CD4-positive, alpha-beta memory T cell (primary cell): Measurements from ENCODE around the gene NFAT5. TPM values are rescaled to one million over a fixed set of nuclear protein-coding genes. Genes with fewer than 3 reads are reported as not detected.
"Not testable (repeated sequence)": the region's sequence is repeated elsewhere in the genome, so short reads cannot be mapped to it uniquely, and the experiment has no call there.

Experiments used
- CTCF ChIA-PET: fragments of 350-600 bp; sonication (Branson Sonifier 250); formaldehyde crosslinking; loops from one replicate; lab custom pipeline; 2021; ENCODE audit warnings: inconsistent platforms; ENCODE audit not compliant: partially characterized antibody; lab: Charles Lee
- POLR2A ChIA-PET: fragments of 350-600 bp; sonication (Branson Sonifier 250); formaldehyde crosslinking; loops from one replicate; lab custom pipeline; 2021; ENCODE audit not compliant: partially characterized antibody; lab: Charles Lee
- DNase-seq, 5 donors: peaks; one replicate each; pipeline versions ENCODE4 v3.0.0 to v3.0.0-alpha.2; 2020 to 2022; ENCODE audit warnings: mixed read lengths in 1 of 5
- H3K27ac ChIP-seq: one replicate; pipeline ENCODE4 v1.7.0; 2013; ENCODE audit warnings: low read depth, low read length
- H3K27me3 ChIP-seq: 2 replicates; pipeline ENCODE4 v1.7.0; 2013; ENCODE audit warnings: mild to moderate bottlenecking, low read length, moderate library complexity; ENCODE audit not compliant: insufficient read depth
- H3K36me3 ChIP-seq: 2 replicates; pipeline ENCODE4 v1.7.0; 2013; ENCODE audit warnings: mild to moderate bottlenecking, low read length, moderate library complexity; ENCODE audit not compliant: insufficient read depth
- H3K4me1 ChIP-seq: 2 replicates; pipeline ENCODE4 v1.7.0; 2013; ENCODE audit warnings: mild to moderate bottlenecking, low read length, moderate library complexity; ENCODE audit not compliant: insufficient read depth
- H3K4me3 ChIP-seq, 2 donors: one replicate each; pipeline ENCODE4 v1.7.0; 2013; ENCODE audit warnings: low read length in 2 of 2, mild to moderate bottlenecking in 1 of 2
- H3K9me3 ChIP-seq, 2 donors: one replicate each; pipeline ENCODE4 v1.7.0; 2013; ENCODE audit warnings: low read length in 2 of 2, control low read depth in 1 of 2; ENCODE audit not compliant: control insufficient read depth in 1 of 2
- H3K27ac Mint-ChIP-seq, 7 donors: one replicate each; pipeline ENCODE4 v1.8.0; 2020 to 2021; ENCODE audit warnings: mixed read lengths in 7 of 7, mild to moderate bottlenecking in 6 of 7, inconsistent platforms in 3 of 7, moderate library complexity in 3 of 7
- H3K27me3 Mint-ChIP-seq, 2 donors: one replicate each; pipeline ENCODE4 v1.8.0; 2020 to 2021; ENCODE audit warnings: mixed read lengths in 2 of 2
- H3K36me3 Mint-ChIP-seq, 2 donors: one replicate each; pipeline ENCODE4 v1.8.0; 2020 to 2021; ENCODE audit warnings: mixed read lengths in 2 of 2, inconsistent platforms in 1 of 2, mild to moderate bottlenecking in 1 of 2
- H3K4me1 Mint-ChIP-seq, 4 donors: one replicate each; pipeline ENCODE4 v1.8.0; 2020 to 2021; ENCODE audit warnings: mixed read lengths in 4 of 4, mild to moderate bottlenecking in 1 of 4
- H3K4me3 Mint-ChIP-seq, 8 donors: one replicate each; pipeline ENCODE4 v1.8.0; 2020 to 2021; ENCODE audit warnings: mixed read lengths in 8 of 8, mild to moderate bottlenecking in 7 of 8, moderate library complexity in 6 of 8, inconsistent platforms in 3 of 8
- H3K9me3 Mint-ChIP-seq, 8 donors: one replicate each; pipeline ENCODE4 v1.8.0; 2020 to 2021; ENCODE audit warnings: mixed read lengths in 8 of 8, mild to moderate bottlenecking in 5 of 8, inconsistent platforms in 3 of 8, moderate library complexity in 1 of 8
- intact Hi-C: fragments of 100-400 bp; cut with micrococcal nuclease; formaldehyde crosslinking; loops from one replicate; pipeline ENCODE4 v1.15.1; 2023
- polyA plus RNA-seq, 2 donors: library from polyadenylated mRNA; unstranded; fragments of 300-500 nt; fragmentation: Illumina TruSeq; gene quantifications; one replicate each; pipeline ENCODE4 v1.2.3, GENCODE V29; 2021
- total RNA-seq, 2 experiments: library from RNA; stranded (reverse); gene quantifications; one replicate each; pipeline ENCODE4 v1.2.3, GENCODE V29; 2021

The NFAT5 gene
- total RNA-seq (10 to 100 TPM; 29.2 to 35.6 TPM), polyA plus RNA-seq (1 to 10 TPM; 1.8 to 8.3 TPM)

- H3K27ac ChIP-seq = peak within 1 kb of the TSS; percentile 91
- H3K9me3 ChIP-seq = no peaks in the 10 kb centered on the region
- ChIA-PET POLR2A (interaction anchor here (0.5 to 2.9 kb wide), 10 partner anchors 14 to 433 kb away, joined by 3 to 17 read pairs (median 4); partner anchors contain the start of genes CHTF8, CYB5B and UTP4), CTCF (interaction anchor here (1.1 kb wide), 1 partner anchor 9 kb away, joined by 3 read pairs; no protein-coding TSS in a partner anchor)
- Mint-ChIP-seq H3K27ac (peak within 1 kb of the TSS; percentile 94 to 99 (median 97)), H3K27me3 (no peaks in the 10 kb centered on the region), H3K4me3 (peak within 1 kb of the TSS; percentile 92 to 99 (median 98)), H3K4me1 (peaks cover 28 to 58% (median 37%) of the 10 kb centered on the region in 4 donors), H3K9me3 (no peaks in the 10 kb centered on the region), H3K36me3 (peaks cover 0 to 20% of the 10 kb centered on the region in 2 donors)
- peaks cover 43% of the 10 kb centered on the region for H3K4me1 ChIP-seq
- DNase-seq = peak; percentile 82 to 99 (median 92)
- no peaks in the 10 kb centered on the region for H3K27me3 ChIP-seq
- intact Hi-C loops = loop anchor here (1.0 to 2.0 kb wide), 4 partner anchors 71 to 255 kb away; partner anchors contain the start of genes COG8, NIP7, TERF2 and VPS4A
- H3K4me3 ChIP-seq = peak within 1 kb of the TSS; percentile 92
- H3K36me3 ChIP-seq = no peaks in the 10 kb centered on the region
Measured at GRCh38 chr16:69565671-69566239, at the start of gene NFAT5. NFAT5 (plus strand) TSS chr16:69565966; CDS start chr16:69566302, 336 bp downstream.

GRCh38 chr16:69517914-69518313, 47.9 kb upstream of the NFAT5 start:
- H3K4me1 Mint-ChIP-seq, H3K27ac ChIP-seq, H3K9me3 Mint-ChIP-seq, H3K27me3 ChIP-seq, H3K36me3 ChIP-seq, H3K4me1 ChIP-seq, H3K4me3 ChIP-seq, H3K9me3 ChIP-seq, H3K27me3 Mint-ChIP-seq, H3K27ac Mint-ChIP-seq, CTCF ChIA-PET, DNase-seq, POLR2A ChIA-PET, intact Hi-C loops, H3K36me3 Mint-ChIP-seq, H3K4me3 Mint-ChIP-seq: not testable (repeated sequence)

- CTCF ChIA-PET = interaction anchor here (0.6 to 1.1 kb wide), 2 partner anchors 24 to 125 kb away, joined by 3 read pairs; no protein-coding TSS in a partner anchor
- intact Hi-C loops = no loop called here
- H3K4me3 Mint-ChIP-seq = no peak overlapping the region
Measured at GRCh38 chr16:69520413-69520799, 45.4 kb upstream of the NFAT5 start.

GRCh38 chr16:69520800-69521602, 44.8 kb upstream of the NFAT5 start:
- H3K4me1 ChIP-seq = no peaks in the 10 kb centered on the region
- H3K36me3 ChIP-seq = no peaks in the 10 kb centered on the region
- H3K9me3 ChIP-seq = no peaks in the 10 kb centered on the region
- Mint-ChIP-seq H3K9me3 (peaks cover 0 to 2% (median 0%) of the 10 kb centered on the region in 8 donors), H3K27ac (peak overlapping the region in 3 of 7 donors; percentile 9 to 26 (median 9)), H3K27me3 (no peaks in the 10 kb centered on the region), H3K4me1 (peaks cover 0 to 2% (median 0%) of the 10 kb centered on the region in 4 donors), H3K36me3 (no peaks in the 10 kb centered on the region), H3K4me3 (no peak overlapping the region)
- ChIA-PET CTCF (interaction anchor here (0.6 to 1.1 kb wide), 2 partner anchors 24 to 125 kb away, joined by 3 read pairs; no protein-coding TSS in a partner anchor), POLR2A (no interaction called here)
- intact Hi-C loops = no loop called here
- H3K27me3 ChIP-seq = no peaks in the 10 kb centered on the region
- no peak overlapping the region for H3K4me3 ChIP-seq
- no peak overlapping the region for H3K27ac ChIP-seq
- no peak for DNase-seq

More at GRCh38 chr16:69520413-69520799, 45.4 kb upstream of the NFAT5 start:
- Mint-ChIP-seq H3K27me3 (no peaks in the 10 kb centered on the region), H3K27ac (no peak overlapping the region), H3K36me3 (no peaks in the 10 kb centered on the region), H3K9me3 (peaks cover 0 to 2% (median 0%) of the 10 kb centered on the region in 8 donors), H3K4me1 (peaks cover 0 to 2% (median 0%) of the 10 kb centered on the region in 4 donors)
- H3K4me1 ChIP-seq = no peaks in the 10 kb centered on the region
- H3K27me3 ChIP-seq = no peaks in the 10 kb centered on the region
- DNase-seq = no peak
- no peak overlapping the region for H3K27ac ChIP-seq
- no peaks in the 10 kb centered on the region for H3K9me3 ChIP-seq
- no peak overlapping the region for H3K4me3 ChIP-seq
- no peaks in the 10 kb centered on the region for H3K36me3 ChIP-seq
- POLR2A ChIA-PET = no interaction called here

- Histone ChIP-seq H3K27me3 (no peaks in the 10 kb centered on the region), H3K36me3 (no peaks in the 10 kb centered on the region), H3K4me3 (no peak overlapping the region), H3K9me3 (no peaks in the 10 kb centered on the region), H3K27ac (no peak overlapping the region), H3K4me1 (no peaks in the 10 kb centered on the region)
- H3K27me3 Mint-ChIP-seq = no peaks in the 10 kb centered on the region
- ChIA-PET POLR2A (no interaction called here), CTCF (no interaction called here)
- DNase-seq = no peak
- peak overlapping the region in 1 of 8 donors; percentile 29 for H3K4me3 Mint-ChIP-seq
- peaks cover 0 to 2% (median 0%) of the 10 kb centered on the region in 4 donors for H3K4me1 Mint-ChIP-seq
- intact Hi-C loops = no loop called here
- no peaks in the 10 kb centered on the region for H3K9me3 Mint-ChIP-seq
- H3K27ac Mint-ChIP-seq = peak overlapping the region in 1 of 7 donors; percentile 15
- no peaks in the 10 kb centered on the region for H3K36me3 Mint-ChIP-seq
Measured at GRCh38 chr16:69522041-69522578, 43.7 kb upstream of the NFAT5 start.

- Histone ChIP-seq H3K4me3 (no peak overlapping the region), H3K4me1 (no peaks in the 10 kb centered on the region), H3K27ac (no peak overlapping the region), H3K9me3 (no peaks in the 10 kb centered on the region), H3K36me3 (no peaks in the 10 kb centered on the region), H3K27me3 (no peaks in the 10 kb centered on the region)
- Mint-ChIP-seq H3K27ac (no peak overlapping the region), H3K4me3 (no peak overlapping the region), H3K9me3 (no peaks in the 10 kb centered on the region), H3K27me3 (no peaks in the 10 kb centered on the region), H3K4me1 (peaks cover 0 to 2% (median under 1%) of the 10 kb centered on the region in 4 donors), H3K36me3 (no peaks in the 10 kb centered on the region)
- ChIA-PET CTCF (interaction anchor here (1.4 kb wide), 1 partner anchor 16 kb away, joined by 3 read pairs; no protein-coding TSS in a partner anchor), POLR2A (no interaction called here)
- DNase-seq = no peak
- intact Hi-C loops = no loop called here
Measured at GRCh38 chr16:69522732-69523404, 42.9 kb upstream of the NFAT5 start.
